Activated gamma-delta T cell treated with Interleukin-2 at 50 U/mL for 16 hours (primary cell): ENCODE results near the gene SMARCAL1.

Experiments
- DNase-seq: peaks from one replicate; pipeline ENCODE4 v3.0.0-alpha.2; 2020

Gene SMARCAL1

GRCh38 chr2:216428618-216429350 lies 16.5 kb downstream of the SMARCAL1 start:
- DNase-seq = no peak

- DNase-seq = no peak
Observed at GRCh38 chr2:216429428-216429827, 17.1 kb downstream of the SMARCAL1 start.

GRCh38 chr2:216430811-216431530 lies 18.7 kb downstream of the SMARCAL1 start:
- no peak for DNase-seq

- no peak for DNase-seq
Observed at GRCh38 chr2:216431531-216431856, 19.2 kb downstream of the SMARCAL1 start.

GRCh38 chr2:216436383-216436782 lies 24.1 kb downstream of the SMARCAL1 start:
- no peak for DNase-seq

- no peak for DNase-seq
Observed at GRCh38 chr2:216441308-216442010, 29.2 kb downstream of the SMARCAL1 start.

- DNase-seq = no peak
Observed at GRCh38 chr2:216445501-216445900, 33.2 kb downstream of the SMARCAL1 start.

GRCh38 chr2:216446343-216446742 lies 34.1 kb downstream of the SMARCAL1 start:
- no peak for DNase-seq

- no peak for DNase-seq
Observed at GRCh38 chr2:216447293-216447692, 35.0 kb downstream of the SMARCAL1 start.

- no peak for DNase-seq
Observed at GRCh38 chr2:216448829-216449228, 36.5 kb downstream of the SMARCAL1 start.

GRCh38 chr2:216450346-216450745 lies 38.1 kb downstream of the SMARCAL1 start:
- DNase-seq = no peak

- no peak for DNase-seq
Observed at GRCh38 chr2:216450784-216451183, 38.5 kb downstream of the SMARCAL1 start.

- no peak for DNase-seq
Observed at GRCh38 chr2:216453955-216454614, 41.8 kb downstream of the SMARCAL1 start.

GRCh38 chr2:216463148-216463547 lies 50.9 kb downstream of the SMARCAL1 start:
- DNase-seq = no peak

- DNase-seq = no peak
Observed at GRCh38 chr2:216464104-216464720, 51.9 kb downstream of the SMARCAL1 start.

- no peak for DNase-seq
Observed at GRCh38 chr2:216465579-216466195, 53.4 kb downstream of the SMARCAL1 start.

GRCh38 chr2:216467845-216468244 lies 55.6 kb downstream of the SMARCAL1 start:
- no peak for DNase-seq

- DNase-seq = no peak
Observed at GRCh38 chr2:216469661-216470060, 57.4 kb downstream of the SMARCAL1 start.

- no peak for DNase-seq
Observed at GRCh38 chr2:216473187-216473586, 60.9 kb downstream of the SMARCAL1 start.

- no peak for DNase-seq
Observed at GRCh38 chr2:216474925-216475670, 62.8 kb downstream of the SMARCAL1 start.

- no peak for DNase-seq
Observed at GRCh38 chr2:216475767-216476166, 63.5 kb downstream of the SMARCAL1 start.
